Activated naive CD4-positive, alpha-beta T cell treated with anti-CD3 and anti-CD28 coated beads for 36 hours (primary cell): ENCODE measurements around the gene HIPK1. TPM values are rescaled to one million over a fixed set of nuclear protein-coding genes. Genes with fewer than 3 reads are reported as not detected.

ENCODE experiments used
- CTCF ChIA-PET: fragments of 350-600 bp; sonication (Branson Sonifier 250); formaldehyde crosslinking; loops from one replicate; lab custom pipeline; 2021; ENCODE audit warnings: antibody characterized with exemption; lab: Charles Lee
- DNase-seq: peaks from one replicate; pipeline ENCODE4 v3.0.0-alpha.2; 2020
- H3K27ac Mint-ChIP-seq: one replicate; pipeline ENCODE4 v1.8.0; 2021; ENCODE audit warnings: mild to moderate bottlenecking, mixed read lengths
- H3K27me3 Mint-ChIP-seq: one replicate; pipeline ENCODE4 v1.8.0; 2021; ENCODE audit warnings: low read depth, mixed read lengths
- H3K36me3 Mint-ChIP-seq: one replicate; pipeline ENCODE4 v1.8.0; 2021; ENCODE audit warnings: low read depth, mixed read lengths
- H3K4me1 Mint-ChIP-seq: one replicate; pipeline ENCODE4 v1.8.0; 2021; ENCODE audit warnings: low read depth, mixed read lengths
- H3K4me3 Mint-ChIP-seq: one replicate; pipeline ENCODE4 v1.8.0; 2021; ENCODE audit warnings: mild to moderate bottlenecking, moderate library complexity, mixed read lengths
- H3K9me3 Mint-ChIP-seq: one replicate; pipeline ENCODE4 v1.8.0; 2021; ENCODE audit warnings: mixed read lengths
- intact Hi-C: fragments of 100-400 bp; cut with micrococcal nuclease; formaldehyde crosslinking; loops from one replicate; pipeline ENCODE4 v1.15.1; 2023
- total RNA-seq, 2 experiments: library from RNA; stranded (reverse); gene quantifications; one replicate each; pipeline ENCODE4 v1.2.3, GENCODE V29; 2021

The HIPK1 gene
- total RNA-seq, 2 experiments from 2014 or later: 47.7 to 51.0 TPM

- H3K27me3 Mint-ChIP-seq: no peaks in the 10 kb centered on the region
- intact Hi-C loops: no loop called here
- DNase-seq: no peak
- H3K36me3 Mint-ChIP-seq: peaks cover 55% of the 10 kb centered on the region
- H3K4me1 Mint-ChIP-seq: peaks cover 49% of the 10 kb centered on the region
- no peaks in the 10 kb centered on the region for H3K9me3 Mint-ChIP-seq
- CTCF ChIA-PET: interaction anchor here (0.7 kb wide), 1 partner anchor 38 kb away, joined by 4 read pairs; no protein-coding TSS in a partner anchor
- H3K27ac Mint-ChIP-seq: no peak overlapping the region
- H3K4me3 Mint-ChIP-seq: no peak overlapping the region
Observed at GRCh38 chr1:113899111-113899510, 30.0 kb upstream of the HIPK1 start.

DNA sequence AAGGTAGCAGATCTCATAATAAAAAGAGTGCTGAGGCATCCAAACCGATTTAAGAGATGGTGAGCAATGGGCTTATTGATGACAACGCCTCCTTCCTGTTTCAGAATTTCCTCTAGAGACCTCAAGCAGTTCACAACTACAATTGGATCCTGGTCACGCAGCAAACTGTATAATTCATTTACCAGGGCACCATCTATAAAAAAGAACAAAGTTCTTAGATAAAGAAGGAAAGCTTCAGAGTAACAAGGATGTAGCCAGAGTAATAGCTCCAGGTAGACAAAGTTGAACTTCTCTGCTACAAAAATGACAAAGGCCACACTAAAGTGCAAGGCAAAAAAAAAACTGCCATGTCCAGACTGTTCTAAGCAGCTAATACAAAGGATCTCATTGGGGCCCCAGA, 27.9 kb upstream of the HIPK1 start:
- Mint-ChIP-seq H3K36me3 (peaks cover 45% of the 10 kb centered on the region), H3K9me3 (no peaks in the 10 kb centered on the region), H3K4me3 (no peak overlapping the region), H3K27ac (no peak overlapping the region), H3K27me3 (no peaks in the 10 kb centered on the region), H3K4me1 (peaks cover 52% of the 10 kb centered on the region)
- CTCF ChIA-PET: interaction anchor here (1.0 kb wide), 1 partner anchor 66 kb away, joined by 3 read pairs; no protein-coding TSS in a partner anchor
- no peak for DNase-seq
- intact Hi-C loops: loop anchor here (10.0 kb wide), 1 partner anchor 766 kb away; no protein-coding TSS in a partner anchor

DNA sequence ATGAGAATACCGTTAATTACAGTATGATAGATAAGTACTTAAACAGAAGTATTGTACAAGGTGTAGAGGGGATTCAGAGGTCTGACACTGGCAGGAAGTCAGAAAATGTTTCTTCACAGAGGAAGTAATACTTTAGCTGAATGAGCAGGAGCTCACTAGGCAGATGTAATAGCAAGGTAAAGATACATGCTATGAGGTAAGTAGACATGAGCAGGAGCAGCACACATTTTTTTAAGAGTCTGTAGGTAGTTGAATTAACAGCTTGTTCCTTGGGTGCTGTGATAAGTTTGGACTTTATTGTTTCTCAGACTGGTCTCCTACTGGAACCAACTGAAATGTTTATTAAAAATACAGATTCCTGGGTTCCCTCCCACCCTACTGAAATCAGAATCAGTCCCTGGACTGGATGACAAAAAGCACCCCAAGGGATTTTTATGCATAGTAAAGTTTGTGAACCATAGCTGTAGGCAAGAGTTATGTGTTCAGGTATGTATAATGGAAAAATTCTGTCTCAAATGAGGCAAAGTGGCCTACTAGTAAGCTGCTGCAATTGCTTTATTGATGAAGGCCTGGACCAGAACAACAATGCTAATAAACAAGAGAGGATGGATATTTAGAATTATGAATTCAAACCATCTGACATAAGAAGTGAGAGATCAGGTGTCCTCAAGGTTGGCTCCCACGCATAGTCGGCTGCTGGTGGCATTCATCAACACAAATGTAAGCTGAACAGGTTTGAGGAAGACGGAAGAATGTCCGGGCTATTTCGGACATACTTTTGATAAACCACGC, 25.4 kb upstream of the HIPK1 start:
- DNase-seq: no peak
- Mint-ChIP-seq H3K9me3 (no peaks in the 10 kb centered on the region), H3K27me3 (no peaks in the 10 kb centered on the region), H3K27ac (peak overlapping the region; percentile 97), H3K4me3 (peak overlapping the region; percentile 99), H3K36me3 (peaks cover 47% of the 10 kb centered on the region), H3K4me1 (peaks cover 62% of the 10 kb centered on the region)
- CTCF ChIA-PET: interaction anchor here (0.6 to 5.1 kb wide), 18 partner anchors 11 to 763 kb away, joined by 3 to 43 read pairs (median 4); partner anchors contain the start of gene HIPK1
- intact Hi-C loops: loop anchor here (2.0 to 10.0 kb wide), 4 partner anchors 769 to 1187 kb away; partner anchors contain the start of genes LRIG2 and SLC16A1

DNA sequence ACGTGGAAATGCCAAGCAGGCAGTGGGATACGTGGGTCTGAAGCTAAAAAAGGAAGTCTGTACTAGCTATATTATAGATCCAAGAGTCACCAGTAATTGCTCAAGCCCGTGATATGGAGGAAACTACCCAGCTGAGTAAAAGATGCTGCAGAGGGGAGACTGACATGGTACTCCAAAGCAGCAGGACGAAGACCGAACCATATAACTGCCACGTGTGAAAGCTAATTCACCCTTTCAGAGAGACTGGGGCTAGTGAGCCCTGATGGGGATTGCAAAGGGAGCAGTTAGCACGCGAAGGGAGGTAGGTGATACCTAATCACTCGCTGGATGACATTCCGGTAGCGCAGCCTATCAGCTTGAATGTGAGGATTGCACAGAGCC, 24.8 kb upstream of the HIPK1 start:
- Mint-ChIP-seq H3K36me3 (peaks cover 44% of the 10 kb centered on the region), H3K27me3 (no peaks in the 10 kb centered on the region), H3K4me1 (peaks cover 57% of the 10 kb centered on the region), H3K4me3 (peak overlapping the region; percentile 99), H3K9me3 (no peaks in the 10 kb centered on the region), H3K27ac (peak overlapping the region; percentile 97)
- intact Hi-C loops: loop anchor here (2.0 to 10.0 kb wide), 4 partner anchors 769 to 1187 kb away; partner anchors contain the start of genes LRIG2 and SLC16A1
- CTCF ChIA-PET: interaction anchor here (0.6 to 5.1 kb wide), 17 partner anchors 15 to 763 kb away, joined by 3 to 43 read pairs (median 4); partner anchors contain the start of gene HIPK1
- DNase-seq: no peak

DNA sequence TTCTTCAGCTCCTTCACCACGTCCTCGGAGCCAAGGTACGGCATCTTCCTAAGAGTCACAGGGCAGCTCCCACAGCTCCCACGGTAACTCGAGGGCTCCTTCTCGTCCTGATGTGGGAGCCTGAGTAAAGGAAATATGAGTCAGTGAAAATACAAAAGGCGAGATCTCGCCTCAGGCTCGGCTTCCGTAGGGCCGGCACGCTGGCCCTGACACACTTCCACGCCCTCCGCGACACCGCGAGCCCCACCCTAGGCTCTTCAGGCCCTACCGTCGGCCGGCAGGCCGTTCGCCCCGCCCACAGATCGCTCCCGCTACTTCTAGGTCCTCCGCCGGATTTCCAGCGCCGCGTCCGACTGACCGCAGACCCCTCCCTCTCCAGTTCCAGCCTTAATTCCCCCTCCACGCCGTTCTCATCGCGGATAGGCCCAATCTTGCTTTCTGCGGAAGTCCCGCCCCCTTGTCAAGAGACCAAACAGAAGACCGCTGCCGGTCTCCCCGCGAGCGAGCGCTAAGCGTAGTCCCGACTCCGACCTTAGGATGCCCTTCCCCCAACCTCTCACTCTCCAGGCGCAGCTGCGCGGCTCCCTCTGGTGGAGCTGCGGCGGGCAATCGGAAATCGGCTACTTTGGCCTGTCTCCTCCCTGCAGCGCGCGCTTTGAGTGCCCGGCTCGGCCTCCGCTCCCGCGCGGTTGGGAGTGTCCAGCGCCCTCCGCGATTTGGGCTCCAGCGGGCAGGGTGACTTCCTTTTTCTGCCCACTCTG, 24.3 kb upstream of the HIPK1 start, which contains the start of the genes AP4B1 and DCLRE1B:
Gene AP4B1, minus strand, starts transcription at position 126 of the 761 bp plus-strand sequence. Its CDS starts 82 bp downstream, at position 44.
Gene DCLRE1B, plus strand, starts transcription at position 653 of the 761 bp plus-strand sequence. CDS start 261 bp downstream, outside the sequence.
- Mint-ChIP-seq H3K36me3 (peaks cover 42% of the 10 kb centered on the region), H3K27ac (peak within 1 kb of the TSS; percentile 97), H3K27me3 (no peaks in the 10 kb centered on the region), H3K4me1 (peaks cover 51% of the 10 kb centered on the region), H3K9me3 (no peaks in the 10 kb centered on the region), H3K4me3 (peak within 1 kb of the TSS; percentile 99)
- peak; percentile 99 for DNase-seq
- CTCF ChIA-PET: interaction anchor here (0.6 to 5.1 kb wide), 16 partner anchors 15 to 764 kb away, joined by 3 to 43 read pairs (median 5); partner anchors contain the start of gene HIPK1
- intact Hi-C loops: loop anchor here (1.0 to 10.0 kb wide), 11 partner anchors 24 to 1188 kb away; partner anchors contain the start of genes HIPK1, LRIG2, MAGI3 and PHTF1

GRCh38 chr1:113905435-113905861, 23.7 kb upstream of the HIPK1 start:
- H3K36me3 Mint-ChIP-seq: peaks cover 43% of the 10 kb centered on the region
- DNase-seq: peak; percentile 34
- no peaks in the 10 kb centered on the region for H3K9me3 Mint-ChIP-seq
- no peaks in the 10 kb centered on the region for H3K27me3 Mint-ChIP-seq
- H3K4me3 Mint-ChIP-seq: peak overlapping the region; percentile 99
- intact Hi-C loops: loop anchor here (1.0 to 10.0 kb wide), 11 partner anchors 24 to 1189 kb away; partner anchors contain the start of genes HIPK1, LRIG2, MAGI3 and PHTF1
- peak overlapping the region; percentile 97 for H3K27ac Mint-ChIP-seq
- CTCF ChIA-PET: interaction anchor here (2.4 to 5.1 kb wide), 2 partner anchors 24 to 70 kb away, joined by 11 to 43 read pairs; partner anchors contain the start of gene HIPK1
- peaks cover 46% of the 10 kb centered on the region for H3K4me1 Mint-ChIP-seq

DNA sequence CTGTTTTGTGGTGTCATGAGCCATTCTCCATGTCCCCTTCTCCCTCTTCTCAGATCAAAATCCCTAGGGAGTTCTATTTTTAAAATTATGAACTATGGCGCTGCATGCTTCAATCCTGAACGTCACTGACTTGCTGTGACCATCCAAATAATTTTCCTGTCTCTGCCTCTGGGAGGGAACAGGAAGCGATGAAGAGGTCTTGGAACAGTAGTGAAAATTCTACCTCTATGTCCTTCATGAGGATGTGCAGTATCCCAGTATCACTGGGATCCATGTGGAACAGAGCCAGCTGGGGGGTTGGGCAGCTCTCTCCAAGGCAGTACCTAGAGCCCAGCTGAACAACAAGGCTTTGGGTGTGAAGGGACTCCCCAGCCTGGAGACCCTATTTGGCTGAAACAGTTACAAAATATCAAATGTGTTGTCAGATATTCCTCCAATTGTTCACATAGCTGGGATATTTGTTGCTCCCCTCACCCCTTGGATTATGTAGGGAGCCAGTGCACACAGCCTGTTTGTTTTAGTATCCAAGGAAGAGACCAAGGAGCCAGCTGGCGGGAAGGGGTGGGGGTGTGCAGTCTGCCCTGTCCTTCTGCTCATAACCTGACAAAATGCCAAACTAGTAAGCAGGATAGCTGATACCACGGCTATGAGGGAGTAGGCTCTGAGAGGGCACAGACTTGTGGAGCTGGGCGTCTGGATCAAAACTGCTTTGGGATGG, 16.4 kb upstream of the HIPK1 start:
- intact Hi-C loops: no loop called here
- Mint-ChIP-seq H3K27me3 (no peaks in the 10 kb centered on the region), H3K4me3 (no peak overlapping the region), H3K27ac (no peak overlapping the region), H3K9me3 (no peaks in the 10 kb centered on the region), H3K4me1 (peaks cover 14% of the 10 kb centered on the region), H3K36me3 (peaks cover 40% of the 10 kb centered on the region)
- no peak for DNase-seq
- CTCF ChIA-PET: interaction anchor here (0.8 kb wide), 1 partner anchor 77 kb away, joined by 3 read pairs; no protein-coding TSS in a partner anchor

- H3K27ac Mint-ChIP-seq: no peak overlapping the region
- CTCF ChIA-PET: interaction anchor here (0.8 to 1.3 kb wide), 2 partner anchors 18 to 78 kb away, joined by 3 read pairs; no protein-coding TSS in a partner anchor
- DNase-seq: no peak
- H3K36me3 Mint-ChIP-seq: peaks cover 34% of the 10 kb centered on the region
- no peak overlapping the region for H3K4me3 Mint-ChIP-seq
- intact Hi-C loops: no loop called here
- H3K4me1 Mint-ChIP-seq: peaks cover 9% of the 10 kb centered on the region
- H3K27me3 Mint-ChIP-seq: peaks cover 2% of the 10 kb centered on the region
- H3K9me3 Mint-ChIP-seq: no peaks in the 10 kb centered on the region
Observed at GRCh38 chr1:113913312-113913668, 15.8 kb upstream of the HIPK1 start.

DNA sequence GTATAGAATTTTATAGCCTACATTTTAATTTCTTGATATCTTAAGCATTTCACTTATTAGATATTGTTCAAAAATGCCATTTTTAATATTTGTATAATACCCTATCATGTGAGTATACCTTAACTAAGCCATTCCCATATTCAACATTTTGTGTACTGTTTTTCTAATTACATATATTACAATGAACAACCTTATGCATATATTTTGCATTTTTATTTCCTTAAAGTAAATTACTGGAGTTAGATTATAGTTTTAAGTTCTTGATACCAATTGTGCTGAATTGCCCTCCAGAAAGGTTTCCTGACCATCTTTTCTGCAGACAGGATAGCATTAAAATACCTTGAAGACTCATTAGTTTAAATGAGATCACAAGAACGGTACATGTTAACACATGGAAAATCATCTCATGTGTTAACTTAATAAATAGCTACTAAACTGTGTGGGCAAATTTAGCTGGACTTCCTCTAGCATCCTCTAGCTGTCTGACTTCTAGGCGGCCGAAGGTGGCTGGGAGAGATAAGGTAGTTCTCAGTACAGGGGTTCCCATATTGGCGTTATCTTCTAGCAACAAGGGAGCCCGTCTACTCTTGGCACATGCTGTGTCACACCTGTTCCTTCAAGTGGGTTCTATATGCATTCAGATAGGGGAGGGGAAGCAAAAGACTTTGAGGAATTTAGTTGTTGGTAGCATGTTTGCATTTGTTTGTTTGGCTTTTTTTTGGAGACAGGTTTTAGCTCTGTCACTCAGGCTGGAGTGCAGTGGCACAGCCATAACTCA, 15.0 kb upstream of the HIPK1 start:
- peaks cover 7% of the 10 kb centered on the region for H3K4me1 Mint-ChIP-seq

DNA sequence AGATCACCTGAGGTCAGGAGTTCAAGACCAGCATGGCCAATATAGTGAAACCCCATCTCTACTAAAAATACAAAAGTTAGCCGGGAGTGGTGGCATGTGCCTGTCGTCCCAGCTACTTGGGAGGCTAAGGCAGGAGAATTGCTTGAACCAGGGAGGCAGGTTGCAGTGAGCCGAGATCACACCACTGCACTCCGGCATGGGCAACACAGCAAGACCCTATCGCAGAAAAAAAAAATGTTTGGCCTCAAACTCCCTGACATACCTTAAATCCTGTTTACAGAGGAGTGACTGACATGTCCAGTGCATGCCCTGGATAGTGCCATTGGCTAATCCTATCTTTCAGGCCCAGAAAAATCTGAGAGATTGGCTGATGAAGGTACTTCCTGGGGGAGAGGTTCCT, 12.2 kb upstream of the HIPK1 start:
- intact Hi-C loops: no loop called here
- no peaks in the 10 kb centered on the region for H3K9me3 Mint-ChIP-seq
- H3K4me3 Mint-ChIP-seq: no peak overlapping the region
- CTCF ChIA-PET: interaction anchor here (1.7 kb wide), 1 partner anchor 12 kb away, joined by 5 read pairs; the partner anchor contains the start of gene HIPK1
- peaks cover 12% of the 10 kb centered on the region for H3K36me3 Mint-ChIP-seq
- H3K27ac Mint-ChIP-seq: no peak overlapping the region
- peaks cover 2% of the 10 kb centered on the region for H3K27me3 Mint-ChIP-seq
- H3K4me1 Mint-ChIP-seq: peaks cover 7% of the 10 kb centered on the region
- no peak for DNase-seq

More for the DNA sequence above, 15.0 kb upstream of the HIPK1 start:
- H3K4me3 Mint-ChIP-seq: no peak overlapping the region
- H3K36me3 Mint-ChIP-seq: peaks cover 32% of the 10 kb centered on the region
- H3K27me3 Mint-ChIP-seq: peaks cover 2% of the 10 kb centered on the region
- CTCF ChIA-PET: interaction anchor here (1.3 kb wide), 1 partner anchor 17 kb away, joined by 3 read pairs; no protein-coding TSS in a partner anchor
- no peaks in the 10 kb centered on the region for H3K9me3 Mint-ChIP-seq
- no peak for DNase-seq
- intact Hi-C loops: no loop called here
- no peak overlapping the region for H3K27ac Mint-ChIP-seq
